Urothelium cell line (cell line): Measurements from ENCODE around the gene SLC8A3.

Source experiments
- DNase-seq: peaks from one replicate; pipeline ENCODE4 v3.0.0; 2011; ENCODE audit warnings: low spot score, mixed read lengths
- FAIRE-seq: peaks from 2 replicates; lab custom pipeline; 2011; peaks lifted over from hg19 to GRCh38; lab: Jason Lieb, UNC

The SLC8A3 gene

DNA sequence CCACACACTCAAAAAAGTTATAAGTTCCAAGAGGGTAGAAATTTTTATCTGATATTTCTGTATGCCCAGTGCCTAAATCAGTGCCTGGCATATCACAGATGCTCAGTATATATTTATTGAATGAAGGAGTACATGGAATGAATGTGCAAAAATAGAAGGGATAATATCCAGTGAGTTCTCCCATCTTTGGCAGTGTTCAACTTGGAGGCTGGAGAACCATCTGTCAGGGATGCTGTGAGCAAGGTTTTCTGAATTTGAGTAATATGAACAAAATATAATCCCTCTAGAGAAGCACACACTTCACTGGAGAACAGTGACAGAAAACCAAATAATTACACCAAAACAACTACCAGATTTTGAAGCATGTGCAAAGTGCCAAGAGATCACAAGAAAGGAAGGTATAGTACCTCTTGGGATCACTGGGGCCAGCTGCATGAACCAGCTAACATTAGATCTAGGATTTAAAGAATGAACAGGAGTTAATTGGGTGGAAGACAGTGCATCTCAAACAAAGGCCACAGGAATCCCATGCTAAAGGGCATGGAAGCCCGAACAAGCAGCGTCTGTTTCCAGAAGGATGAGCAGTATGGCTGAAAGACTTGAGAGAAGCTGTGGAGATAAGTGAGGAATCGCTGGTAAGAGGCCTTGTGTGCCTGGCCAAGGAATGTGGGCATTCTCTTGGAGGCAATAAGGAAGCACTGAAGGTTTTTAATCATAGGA is 11.5 kb downstream of the SLC8A3 start:
- no peak for DNase-seq
- FAIRE-seq, result no peak

- DNase-seq (no peak), FAIRE-seq (no peak)
Observed at GRCh38 chr14:70173569-70173968, 15.2 kb downstream of the SLC8A3 start.

GRCh38 chr14:70171726-70172125 is 17.0 kb downstream of the SLC8A3 start:
- DNase-seq (no peak), FAIRE-seq (no peak)

DNA sequence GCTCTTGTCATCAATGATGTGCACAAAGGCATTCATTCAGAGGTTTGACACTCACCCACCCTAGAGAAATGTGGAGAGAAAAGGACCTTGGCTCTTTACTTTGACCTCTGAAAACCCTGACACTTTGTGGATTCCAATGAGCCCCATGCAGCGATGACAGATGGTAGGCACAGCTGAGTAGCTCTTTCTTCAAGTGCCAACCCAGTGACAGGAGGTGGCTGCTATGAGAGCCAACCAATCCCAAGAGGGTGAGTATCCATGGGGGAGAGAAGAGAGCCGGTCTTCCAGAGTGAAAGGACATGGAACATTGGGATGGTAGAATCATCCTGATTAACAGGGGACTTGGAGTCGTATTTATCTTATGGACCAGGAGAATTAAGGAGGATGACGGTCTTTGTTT is 17.8 kb downstream of the SLC8A3 start:
- DNase-seq, result no peak
- FAIRE-seq, result peak; percentile 67

GRCh38 chr14:70168406-70168805 is 20.3 kb downstream of the SLC8A3 start:
- FAIRE-seq (peak; percentile 66), DNase-seq (no peak)

DNA sequence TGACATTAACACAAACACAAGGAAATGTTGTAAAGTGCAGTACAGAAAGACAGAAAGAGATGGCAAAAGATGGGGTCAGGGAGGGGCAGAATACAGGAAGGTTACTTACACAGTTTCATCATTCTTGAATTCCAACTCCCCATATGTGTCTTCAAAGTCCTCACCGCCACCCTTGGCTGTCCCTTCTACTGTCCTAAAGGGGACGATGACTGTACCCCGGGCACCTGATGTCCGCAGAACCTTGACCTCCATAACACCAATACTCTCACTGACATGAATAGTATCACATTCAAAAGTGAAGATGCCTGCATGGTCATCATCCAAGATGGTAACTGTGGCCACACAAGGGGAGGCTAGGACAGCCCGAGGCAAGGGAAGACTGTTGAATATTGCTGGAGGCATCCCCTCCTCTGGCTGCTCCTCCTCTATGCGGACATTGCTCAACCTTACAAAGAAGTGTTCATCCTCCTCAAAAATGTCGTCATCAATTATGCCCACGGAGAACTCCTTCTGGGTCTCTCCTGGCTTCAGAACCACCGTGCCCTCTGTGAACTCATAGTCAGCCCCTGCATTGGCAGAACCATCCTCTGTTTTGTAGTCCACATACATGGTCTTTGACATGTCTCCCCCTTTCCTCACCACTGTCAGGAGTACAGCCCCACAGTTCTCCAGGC is 22.1 kb downstream of the SLC8A3 start:
- FAIRE-seq, result peak; percentile 84
- no peak for DNase-seq

DNA sequence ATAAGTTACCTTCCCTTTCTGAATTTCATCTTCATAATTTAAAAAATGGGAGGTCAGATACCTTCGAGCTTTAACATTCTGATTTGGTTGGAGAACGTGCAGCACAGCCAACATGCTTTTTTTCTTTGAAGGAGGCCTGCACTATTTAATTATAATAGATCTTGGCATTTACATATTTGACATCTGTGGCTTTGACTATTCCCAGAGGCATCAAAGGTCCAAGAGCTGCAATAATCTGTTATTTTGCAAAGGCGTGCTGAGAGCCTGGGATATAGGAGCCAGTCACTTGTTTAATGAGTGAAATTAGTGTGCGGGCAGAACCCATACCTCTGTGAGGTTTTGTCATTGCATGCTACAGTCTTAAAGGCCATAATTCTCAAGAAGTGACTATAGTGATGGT is 26.4 kb downstream of the SLC8A3 start:
- no peak for DNase-seq
- no peak for FAIRE-seq

DNA sequence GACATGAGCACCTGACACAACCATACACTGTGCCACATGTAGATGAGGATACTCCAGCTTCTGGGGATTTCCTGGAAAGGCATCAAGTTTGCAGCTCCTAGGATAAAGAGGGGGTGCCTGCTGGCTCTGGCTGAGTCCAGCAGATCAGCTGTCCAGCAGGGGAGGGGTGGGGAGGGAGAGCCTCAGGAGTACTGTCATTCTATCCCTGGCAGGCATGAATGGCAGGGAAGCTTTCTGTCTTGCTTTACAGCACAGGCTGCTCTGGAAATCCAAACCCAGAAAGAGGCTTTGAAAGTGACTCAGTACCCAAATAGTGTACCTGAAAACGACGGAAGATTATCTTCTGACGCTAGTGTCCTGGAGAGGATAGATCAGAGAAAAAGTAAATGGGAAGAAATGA is 32.2 kb downstream of the SLC8A3 start:
- DNase-seq (no peak), FAIRE-seq (peak; percentile 30)

DNA sequence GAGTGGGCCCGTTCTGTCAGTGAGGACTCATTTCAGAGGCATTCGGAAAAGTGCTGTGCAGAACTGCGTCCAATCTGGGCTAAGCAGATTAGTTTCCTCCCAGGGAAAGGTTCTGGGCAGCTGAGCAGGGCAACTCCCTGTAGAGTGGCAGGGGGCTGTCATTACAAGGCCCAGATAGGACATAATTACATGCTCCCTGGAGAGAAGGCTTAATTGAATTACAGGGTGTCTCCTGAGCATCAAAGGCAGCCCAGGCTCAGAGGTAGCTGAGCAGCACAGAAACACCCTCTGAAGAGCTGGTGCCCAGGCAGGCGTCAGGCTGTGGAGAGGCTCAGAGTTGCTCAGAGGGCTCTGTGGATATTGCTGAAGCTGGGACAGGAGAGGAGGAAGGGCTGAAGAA is 36.0 kb downstream of the SLC8A3 start:
- no peak for DNase-seq
- FAIRE-seq, result no peak

DNA sequence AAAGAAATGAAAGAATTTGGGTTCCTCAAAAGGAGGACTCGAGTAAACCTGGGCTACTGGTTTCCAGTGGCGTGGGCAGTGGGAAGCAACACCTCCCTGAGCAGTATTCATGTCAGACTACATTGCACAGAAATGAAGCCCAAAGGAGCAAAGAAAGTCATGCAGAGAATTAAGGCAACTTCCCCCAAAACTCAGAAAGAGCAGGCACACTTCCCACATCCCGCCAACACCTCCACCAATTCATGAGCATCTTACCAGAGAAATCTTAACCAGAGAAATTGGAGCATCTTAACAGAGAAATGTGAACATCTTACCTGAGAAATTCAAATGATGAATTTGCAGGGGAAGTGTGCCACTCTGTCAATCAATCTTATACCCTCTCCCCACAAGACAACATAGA is 36.7 kb downstream of the SLC8A3 start:
- no peak for DNase-seq
- FAIRE-seq, result no peak

DNA sequence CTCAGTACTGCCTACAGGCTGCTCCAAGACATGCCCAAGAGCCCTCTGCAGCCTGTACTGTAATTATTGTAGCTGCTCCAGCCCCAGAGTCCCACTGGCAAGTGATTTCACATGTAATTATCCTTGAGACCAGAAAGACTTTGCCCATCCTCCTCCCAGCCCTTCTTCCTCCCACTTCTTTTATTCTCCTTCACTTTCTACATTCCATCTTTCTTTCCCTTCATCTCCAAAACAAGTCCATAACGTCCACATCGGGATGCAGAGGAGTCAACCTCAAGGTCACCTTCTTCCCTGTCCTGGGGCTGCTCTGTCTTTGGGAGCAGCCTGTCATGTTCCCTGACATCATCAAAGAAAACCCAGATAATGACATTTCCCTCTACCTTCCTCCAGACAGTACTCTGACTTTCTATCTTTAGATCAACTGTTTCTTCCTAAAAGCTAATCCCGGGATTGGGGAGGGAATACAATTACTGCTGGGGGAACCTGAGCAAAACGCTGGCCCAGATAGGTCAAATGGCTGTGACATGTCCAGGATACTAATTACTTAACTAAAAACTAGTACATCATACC is 39.1 kb downstream of the SLC8A3 start:
- FAIRE-seq (no peak), DNase-seq (no peak)

- FAIRE-seq, result peak; percentile 79
Observed at GRCh38 chr14:70148911-70149595, 39.7 kb downstream of the SLC8A3 start.

DNA sequence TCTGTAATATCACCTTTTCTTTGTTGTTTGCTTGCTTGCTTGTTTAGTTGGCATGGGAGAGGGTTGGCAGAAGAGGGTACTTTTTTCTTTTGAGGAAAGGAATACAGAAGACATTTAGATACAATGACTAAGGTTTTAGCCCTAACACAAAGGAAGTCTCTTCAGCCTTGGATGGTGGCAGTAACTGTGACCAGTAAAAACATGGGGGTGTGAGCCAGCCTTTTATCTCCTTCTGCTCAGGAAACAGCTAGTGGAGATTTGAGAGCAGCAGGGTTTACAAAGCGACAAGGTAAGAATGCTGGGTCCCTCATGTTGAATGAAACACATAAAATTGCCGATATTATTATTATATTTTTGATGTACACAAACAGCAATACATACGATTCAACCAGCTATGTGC is 40.4 kb downstream of the SLC8A3 start:
- FAIRE-seq (no peak), DNase-seq (no peak)

More at GRCh38 chr14:70148911-70149595, 39.7 kb downstream of the SLC8A3 start:
- no peak for DNase-seq

GRCh38 chr14:70144046-70144445 is 44.7 kb downstream of the SLC8A3 start:
- DNase-seq (no peak), FAIRE-seq (no peak)

DNA sequence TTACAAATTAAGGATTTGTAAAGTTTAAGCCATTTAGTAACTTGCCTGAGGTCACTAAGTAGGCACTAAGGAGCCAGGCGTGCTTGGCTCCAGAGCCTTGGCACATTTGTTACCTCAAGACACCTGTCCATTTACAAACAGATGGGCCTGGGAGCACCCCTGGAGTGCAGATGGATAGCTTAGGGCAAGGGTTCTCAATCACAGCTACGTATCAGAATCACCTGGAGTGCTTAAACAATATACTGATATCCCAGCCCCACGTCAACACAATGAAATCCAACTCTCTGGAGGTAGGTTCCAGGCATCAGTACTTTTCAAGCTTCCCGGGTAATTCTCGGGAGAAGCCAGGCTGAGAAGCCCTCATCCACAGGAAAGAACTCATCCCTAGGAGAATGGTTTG is 45.4 kb downstream of the SLC8A3 start:
- no peak for FAIRE-seq
- no peak for DNase-seq

- DNase-seq, result no peak
- FAIRE-seq, result peak; percentile 30
Observed at GRCh38 chr14:70140614-70141013, 48.1 kb downstream of the SLC8A3 start.

DNA sequence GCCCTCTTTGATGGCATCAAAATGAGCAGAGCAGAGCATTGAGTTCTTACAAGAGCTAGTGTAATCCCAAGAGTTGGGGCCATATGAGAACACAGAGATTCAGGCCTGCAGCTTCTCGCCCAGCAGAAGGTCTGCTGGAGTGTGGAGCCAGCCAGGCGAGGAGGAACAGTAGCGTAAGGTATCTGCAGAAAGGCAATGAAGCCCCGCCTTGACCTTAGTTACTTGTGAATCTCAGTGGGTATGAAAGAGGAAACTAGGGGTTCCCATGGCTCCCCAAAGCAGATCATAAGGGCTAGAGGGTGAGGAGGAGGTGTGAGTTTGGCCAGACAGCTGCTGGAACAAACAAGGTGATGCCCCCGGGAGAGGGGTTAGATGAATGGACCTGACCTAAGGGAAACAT is 49.4 kb downstream of the SLC8A3 start:
- no peak for DNase-seq
- FAIRE-seq, result no peak

DNA sequence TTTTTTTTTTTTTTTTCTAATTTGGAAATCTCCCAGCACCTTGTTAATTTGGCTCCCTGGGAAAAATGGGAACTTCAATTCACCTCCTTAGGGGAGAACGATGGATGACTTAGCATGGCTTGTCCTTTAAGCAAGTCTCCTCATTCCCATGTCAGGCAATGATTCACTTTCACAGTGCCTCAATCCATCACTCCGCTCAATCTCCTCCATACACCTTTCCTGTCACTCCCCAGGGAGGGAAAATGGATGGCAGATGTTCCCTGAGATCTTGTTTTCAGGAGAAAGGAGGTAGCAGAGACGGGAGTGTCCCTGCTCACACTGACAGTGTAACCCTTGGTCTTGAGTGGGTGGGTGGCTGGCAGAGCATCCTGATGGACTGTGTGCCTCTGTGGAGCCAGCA is 51.0 kb downstream of the SLC8A3 start:
- FAIRE-seq (peak; percentile 67), DNase-seq (no peak)

DNA sequence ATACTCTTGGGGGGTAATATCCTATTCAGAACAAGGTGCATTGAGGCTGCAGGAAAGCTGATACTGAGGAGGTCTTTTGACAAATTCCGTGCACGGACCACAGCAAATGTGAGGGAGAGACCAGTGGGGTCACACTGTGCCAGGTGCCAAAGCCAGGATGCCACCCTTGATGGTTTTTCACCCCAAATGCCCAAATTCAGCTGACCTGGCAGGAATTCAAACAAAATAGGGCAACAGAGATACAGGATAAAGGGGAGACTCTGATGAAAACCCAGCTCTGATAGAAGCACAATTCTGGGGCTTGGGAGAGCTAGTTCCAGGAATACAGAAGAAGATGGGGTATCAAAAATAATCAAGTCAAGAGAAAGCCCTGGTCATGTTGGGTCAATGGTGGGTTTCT is 55.3 kb downstream of the SLC8A3 start:
- no peak for FAIRE-seq
- DNase-seq, result no peak

DNA sequence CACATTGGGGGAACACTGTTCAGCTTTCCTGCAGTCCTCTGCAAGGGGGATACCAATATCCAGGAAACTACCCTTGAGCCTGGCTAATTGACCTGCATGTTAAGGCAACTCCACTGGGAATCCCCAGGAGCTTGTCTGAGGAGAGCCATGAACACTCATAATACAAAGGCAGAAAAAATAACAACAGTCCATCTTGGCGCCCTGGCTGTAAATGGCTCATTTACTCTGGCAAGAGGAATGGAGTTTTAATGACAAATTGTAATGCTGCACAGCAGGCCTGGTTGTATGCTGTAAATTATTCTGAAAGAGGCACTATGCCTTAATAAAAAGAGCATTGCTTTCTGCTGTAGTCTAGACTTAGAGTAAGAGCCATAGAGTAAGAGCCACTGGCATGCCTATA is 58.3 kb downstream of the SLC8A3 start:
- no peak for DNase-seq
- FAIRE-seq, result peak; percentile 5

- FAIRE-seq, result no peak
Observed at GRCh38 chr14:70127186-70127585, 61.6 kb downstream of the SLC8A3 start.

GRCh38 chr14:70123796-70124195 is 65.0 kb downstream of the SLC8A3 start:
- peak; percentile 48 for FAIRE-seq
- no peak for DNase-seq

More at GRCh38 chr14:70127186-70127585, 61.6 kb downstream of the SLC8A3 start:
- no peak for DNase-seq
